HG03108 (cell line): Measurements from ENCODE around the gene TSPAN15.
"Not testable (repeated sequence)": the region's sequence is repeated elsewhere in the genome, so short reads cannot be mapped to it uniquely, and the experiment has no call there.

Experiments used
- ATAC-seq: cut with Tn5 transposase; IDR thresholded peaks from one replicate; pipeline ENCODE4 v1.9.1; 2021; ENCODE audit warnings: moderate library complexity; ENCODE audit not compliant: unreplicated experiment

The TSPAN15 gene

DNA sequence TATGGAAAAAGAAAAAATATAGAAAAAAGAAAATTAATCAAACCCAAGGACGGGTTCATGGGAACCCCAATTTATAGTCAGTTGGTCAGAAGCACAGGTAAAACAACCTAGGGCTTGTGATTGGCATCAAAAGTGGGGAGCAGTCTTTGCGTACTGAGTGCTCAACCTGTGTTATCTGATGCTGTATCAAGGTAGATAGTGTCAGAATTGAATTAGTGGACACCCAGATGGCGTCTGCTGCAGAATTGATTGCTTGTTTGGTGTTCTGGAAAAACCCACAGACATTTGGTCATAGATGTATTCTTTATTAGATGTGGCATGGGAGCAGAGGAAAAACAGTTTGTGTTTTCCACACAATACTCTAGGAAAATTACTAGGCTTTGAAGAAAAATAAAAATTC, 82.4 kb downstream of the TSPAN15 start:
- ATAC-seq = no peak

DNA sequence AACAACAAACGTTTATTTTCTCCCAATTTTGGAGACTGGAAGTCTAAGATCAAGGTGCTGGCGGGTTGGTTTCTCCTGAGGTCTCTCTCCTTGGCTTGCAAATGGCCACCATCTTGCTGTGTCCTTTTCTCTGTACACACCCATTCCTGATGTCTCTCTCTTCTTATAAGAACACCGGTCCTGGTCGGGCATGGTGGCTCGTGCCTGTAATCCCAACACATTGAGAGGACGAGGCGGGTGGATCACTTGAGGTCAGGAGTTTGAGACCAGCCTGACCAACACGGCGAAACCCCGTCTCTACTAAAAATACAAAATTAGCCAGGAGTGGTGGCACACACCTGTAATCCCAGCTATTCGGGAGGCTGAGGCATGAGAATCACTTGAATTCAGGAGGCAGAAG, 85.3 kb downstream of the TSPAN15 start:
- not testable (repeated sequence) for ATAC-seq

DNA sequence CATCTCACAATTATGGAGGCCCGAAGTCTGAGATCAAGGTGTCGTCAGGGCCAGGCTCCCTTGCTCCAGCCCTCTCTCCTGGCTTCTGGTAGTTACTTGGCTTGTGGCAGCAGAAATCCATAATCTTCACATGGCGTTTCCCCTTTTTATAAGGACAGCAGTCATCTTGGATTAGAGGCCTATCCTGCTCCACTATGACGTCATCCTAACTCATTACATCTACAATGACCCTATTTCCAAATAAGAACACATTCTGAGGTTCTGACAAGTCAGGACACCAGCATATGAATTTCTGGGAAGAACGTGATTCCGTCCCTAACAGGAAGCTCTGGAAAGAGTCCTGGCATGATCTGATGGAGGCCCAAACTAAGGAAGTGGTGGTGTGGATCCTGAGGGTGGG, 86.2 kb downstream of the TSPAN15 start:
- no peak for ATAC-seq

DNA sequence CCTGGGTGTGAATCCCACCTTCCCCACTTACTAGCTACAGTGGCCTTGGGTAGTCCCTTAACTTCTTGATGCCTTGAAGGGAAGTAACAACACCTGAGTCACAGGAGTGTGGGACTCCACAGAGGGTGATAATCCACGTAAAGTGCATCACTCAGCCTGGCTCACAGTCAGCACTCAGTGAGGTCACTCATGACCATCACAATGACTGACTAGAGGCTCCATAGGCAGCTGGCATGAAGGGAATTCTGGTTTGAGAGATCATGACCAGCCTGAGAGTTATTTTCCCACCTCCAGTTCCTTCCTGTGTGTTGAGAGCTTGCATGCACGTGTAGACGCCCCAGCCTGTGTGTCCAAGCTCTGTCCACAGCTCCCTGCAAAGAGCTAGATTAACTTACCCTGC, 87.2 kb downstream of the TSPAN15 start:
- ATAC-seq = no peak

DNA sequence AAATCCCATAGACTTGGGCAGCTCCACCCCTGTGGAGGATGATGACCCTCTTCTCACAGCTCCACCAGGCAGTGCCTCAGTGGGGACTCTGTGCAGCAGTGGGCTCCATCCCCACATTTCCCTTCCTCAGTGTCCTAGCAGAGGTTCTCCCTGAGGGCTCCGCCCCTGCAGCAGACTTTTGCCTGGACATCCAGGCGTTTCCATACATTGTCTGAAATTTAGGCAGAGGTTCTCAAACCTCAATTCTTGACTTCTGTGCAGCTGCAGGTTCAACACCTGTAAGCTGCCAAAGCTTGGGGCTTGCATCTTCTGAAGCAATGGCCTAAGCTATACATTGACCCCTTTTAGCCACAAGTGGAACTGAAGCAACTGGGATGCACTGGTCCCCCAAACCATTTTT, 90.2 kb downstream of the TSPAN15 start:
- ATAC-seq = no peak

DNA sequence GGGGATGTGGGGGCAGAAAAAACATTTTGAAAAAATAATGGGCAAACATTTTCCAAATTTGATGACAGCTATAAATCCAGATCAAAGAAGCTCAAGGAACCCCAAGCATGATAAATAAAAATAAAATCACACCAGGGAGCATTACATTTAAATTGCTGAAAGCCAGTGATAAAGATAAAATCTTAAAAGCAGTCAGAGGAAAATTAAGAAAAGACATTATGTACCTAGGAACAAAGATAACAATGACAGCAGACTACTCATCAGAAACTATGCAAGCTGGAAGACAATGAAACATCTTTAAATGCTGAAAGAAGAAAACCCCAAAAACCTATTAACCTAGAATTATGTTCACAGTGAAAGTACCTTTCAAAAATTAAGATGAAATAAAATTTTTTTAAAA, 98.7 kb downstream of the TSPAN15 start:
- ATAC-seq = no peak

DNA sequence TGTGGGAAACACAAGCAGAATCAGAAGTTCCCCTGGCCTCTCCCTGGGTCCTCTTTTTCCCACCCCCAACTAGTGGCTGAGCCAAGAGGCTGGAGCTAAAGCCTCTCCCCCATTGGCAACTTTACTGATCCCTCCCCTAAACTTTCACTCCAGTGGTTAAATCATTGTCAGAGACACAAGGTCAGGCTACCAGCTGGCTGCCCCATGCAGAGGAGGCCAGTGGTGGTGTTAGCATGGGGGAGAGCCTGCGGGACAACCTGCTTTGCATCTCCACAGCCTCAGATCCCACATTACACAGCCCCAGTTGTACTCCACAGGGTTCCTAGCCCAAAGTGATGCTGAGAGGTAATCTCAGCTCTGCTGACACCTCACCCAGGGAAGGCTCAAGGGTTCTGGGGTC, 101.0 kb downstream of the TSPAN15 start:
- ATAC-seq = no peak

DNA sequence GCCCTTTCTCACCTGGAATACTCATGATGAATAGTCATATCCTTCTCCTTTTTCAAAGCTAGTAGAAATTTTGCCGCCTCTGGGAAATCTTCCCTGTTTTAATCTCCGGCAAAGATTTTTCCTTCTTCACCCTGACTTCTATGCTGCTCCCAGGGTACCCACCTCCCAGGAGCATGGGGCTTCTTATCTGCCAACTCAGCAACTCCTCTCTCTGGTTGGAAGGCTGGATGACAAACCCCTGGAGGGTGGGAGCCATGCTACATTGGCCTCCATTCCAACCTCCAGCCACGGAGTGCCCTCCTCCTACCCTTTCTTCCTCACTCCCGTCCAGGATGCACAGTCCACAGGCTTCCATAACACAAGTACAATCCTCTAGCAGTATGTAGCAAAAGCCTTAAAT, 102.1 kb downstream of the TSPAN15 start:
- no peak for ATAC-seq

DNA sequence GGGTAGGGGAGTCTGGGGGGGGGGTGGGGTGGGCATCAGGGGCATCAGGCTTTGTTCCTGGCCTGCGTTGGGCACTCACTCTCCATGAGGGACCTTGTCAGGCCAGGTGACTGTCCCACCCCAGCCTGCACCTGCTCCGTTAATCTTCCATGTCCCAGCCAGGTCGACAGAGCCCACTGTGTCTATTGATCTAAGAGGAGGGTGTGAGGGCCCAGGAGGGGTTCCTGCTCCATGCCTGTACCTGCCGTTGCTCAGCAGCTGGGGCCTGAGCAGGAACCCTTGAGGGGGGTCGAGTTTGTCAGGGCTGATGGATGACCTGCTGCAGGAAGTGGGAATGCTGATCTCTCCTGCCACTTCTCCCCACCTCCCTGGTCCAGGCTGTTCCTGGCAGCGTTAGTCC, 103.3 kb downstream of the TSPAN15 start:
- ATAC-seq = no peak
